IPS DF 4.7 (cell line): ENCODE measurements around the gene PSAP.

ENCODE experiments used
- DNase-seq: peaks from one replicate; pipeline ENCODE4 v3.0.0-alpha.2; 2013; ENCODE audit warnings: low spot score; ENCODE audit errors: extremely low read depth

PSAP gene

DNA sequence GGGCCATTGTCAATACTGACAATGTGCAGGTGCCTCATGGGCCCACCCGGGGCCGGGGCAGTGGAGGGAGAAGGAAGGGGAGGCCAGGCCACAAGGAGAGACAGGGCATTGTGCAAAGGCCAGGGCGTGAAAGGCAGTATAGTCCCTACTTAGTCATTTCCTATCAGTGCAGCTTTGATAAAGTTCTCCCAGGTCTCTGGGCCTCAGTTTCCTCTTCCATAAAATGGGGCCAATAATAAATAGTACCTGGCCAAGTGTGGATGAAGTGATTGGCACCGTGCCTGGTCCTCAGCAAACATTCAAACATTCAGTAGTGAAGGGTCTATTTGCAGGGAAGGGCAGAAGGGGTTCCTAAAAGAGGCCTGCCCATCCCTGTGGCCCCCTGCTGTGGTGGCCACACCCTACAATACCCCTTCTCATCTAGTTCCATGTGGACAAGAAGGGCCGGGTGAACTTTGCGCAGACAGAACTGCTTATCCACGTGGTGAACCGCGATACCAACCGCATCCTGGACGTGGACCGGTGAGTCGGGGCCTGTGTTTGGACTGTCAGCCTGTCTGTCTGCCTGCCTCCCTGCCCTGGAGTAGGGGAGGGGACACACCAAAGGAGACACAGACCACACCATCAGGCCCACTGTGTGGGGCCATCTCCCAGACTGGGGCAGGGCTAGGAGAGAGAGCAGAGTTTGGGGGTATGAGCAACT is 40.9 kb downstream of the PSAP start:
- no peak for DNase-seq

DNA sequence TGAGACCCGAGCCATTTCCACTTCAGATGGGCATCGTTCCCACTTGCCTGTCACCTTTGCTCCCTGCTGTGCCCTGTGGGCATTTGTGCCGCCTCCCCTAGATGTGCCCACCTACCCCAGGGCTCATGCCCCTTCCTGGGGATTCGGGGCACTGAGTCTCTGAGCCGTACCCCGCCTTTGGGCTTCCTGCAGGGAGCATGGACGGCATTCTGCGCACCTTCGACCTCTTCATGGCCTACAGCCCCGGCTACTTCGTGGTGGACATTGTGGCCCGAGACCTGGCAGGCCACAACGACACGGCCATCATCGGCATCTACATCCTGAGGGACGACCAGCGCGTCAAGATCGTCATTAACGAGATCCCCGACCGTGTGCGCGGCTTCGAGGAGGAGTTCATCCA is 41.4 kb downstream of the PSAP start:
- no peak for DNase-seq

DNA sequence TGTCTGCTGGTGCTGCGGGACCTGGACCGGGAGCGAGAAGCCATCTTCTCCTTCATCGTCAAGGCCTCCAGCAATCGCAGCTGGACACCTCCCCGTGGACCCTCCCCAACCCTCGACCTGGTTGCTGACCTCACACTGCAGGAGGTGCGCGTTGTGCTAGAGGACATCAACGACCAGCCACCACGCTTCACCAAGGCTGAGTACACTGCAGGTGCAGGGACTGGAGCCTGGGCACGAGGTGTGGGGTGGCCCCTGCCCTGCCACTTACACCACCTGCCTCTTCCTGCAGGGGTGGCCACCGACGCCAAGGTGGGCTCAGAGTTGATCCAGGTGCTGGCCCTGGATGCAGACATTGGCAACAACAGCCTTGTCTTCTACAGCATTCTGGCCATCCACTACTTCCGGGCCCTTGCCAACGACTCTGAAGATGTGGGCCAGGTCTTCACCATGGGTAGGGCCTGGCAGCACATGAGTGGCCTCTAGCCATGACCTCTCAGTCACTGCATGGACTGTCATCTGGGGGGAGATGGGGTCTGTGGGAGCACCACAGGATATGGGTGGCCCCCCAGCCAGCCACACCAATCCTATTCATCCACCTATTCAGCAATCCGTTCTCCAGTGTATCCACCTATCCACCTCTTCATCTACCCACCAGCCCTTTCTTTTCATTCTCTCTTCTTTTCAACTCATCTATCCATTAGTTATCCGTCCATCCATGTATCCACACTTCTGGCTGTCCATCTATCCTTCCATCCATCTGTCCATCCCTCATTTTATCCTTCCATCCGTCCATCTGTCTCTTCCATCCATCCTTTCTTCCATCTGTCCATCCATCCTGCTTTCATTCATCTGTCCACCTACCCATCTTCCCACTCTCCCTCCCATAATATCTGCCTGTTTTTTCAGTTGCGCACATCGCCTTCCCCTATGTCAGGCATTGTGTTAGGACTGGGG is 43.2 kb downstream of the PSAP start:
- no peak for DNase-seq

DNA sequence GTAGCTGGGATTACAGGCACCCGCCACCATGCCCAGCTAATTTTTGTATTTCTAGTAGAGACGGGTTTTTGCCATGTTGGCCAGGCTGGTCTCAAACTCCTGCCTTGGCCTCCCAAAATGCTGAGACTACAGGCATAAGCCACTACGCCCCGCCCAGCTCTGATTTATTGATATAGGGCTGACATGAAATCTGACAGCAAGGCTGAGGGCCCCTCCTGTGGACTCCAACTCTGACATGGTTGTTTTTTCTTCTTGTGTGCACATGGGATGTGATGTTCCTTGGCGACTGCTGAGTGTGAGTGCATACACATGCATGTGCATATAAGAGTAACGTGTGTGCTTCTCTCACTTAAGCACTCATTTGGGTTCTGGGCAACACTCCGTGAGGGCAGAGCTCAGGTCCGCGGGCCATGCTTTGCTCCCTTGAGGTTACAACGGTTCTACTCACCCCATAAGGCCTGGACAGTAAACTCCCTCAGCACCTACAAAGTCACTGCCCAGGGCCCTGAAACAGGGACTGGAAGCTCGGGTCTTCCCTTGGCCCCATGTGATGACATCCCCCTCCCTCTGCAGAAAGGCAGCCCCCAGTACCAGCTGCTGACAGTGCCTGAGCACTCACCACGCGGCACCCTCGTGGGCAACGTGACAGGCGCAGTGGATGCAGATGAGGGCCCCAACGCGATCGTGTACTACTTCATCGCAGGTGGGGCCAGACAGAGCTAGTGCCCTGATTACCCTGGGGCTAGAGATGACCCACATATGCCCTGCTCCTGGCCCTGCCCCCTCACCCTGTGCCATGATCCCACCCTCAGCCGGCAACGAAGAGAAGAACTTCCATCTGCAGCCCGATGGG is 44.1 kb downstream of the PSAP start:
- DNase-seq = no peak

DNA sequence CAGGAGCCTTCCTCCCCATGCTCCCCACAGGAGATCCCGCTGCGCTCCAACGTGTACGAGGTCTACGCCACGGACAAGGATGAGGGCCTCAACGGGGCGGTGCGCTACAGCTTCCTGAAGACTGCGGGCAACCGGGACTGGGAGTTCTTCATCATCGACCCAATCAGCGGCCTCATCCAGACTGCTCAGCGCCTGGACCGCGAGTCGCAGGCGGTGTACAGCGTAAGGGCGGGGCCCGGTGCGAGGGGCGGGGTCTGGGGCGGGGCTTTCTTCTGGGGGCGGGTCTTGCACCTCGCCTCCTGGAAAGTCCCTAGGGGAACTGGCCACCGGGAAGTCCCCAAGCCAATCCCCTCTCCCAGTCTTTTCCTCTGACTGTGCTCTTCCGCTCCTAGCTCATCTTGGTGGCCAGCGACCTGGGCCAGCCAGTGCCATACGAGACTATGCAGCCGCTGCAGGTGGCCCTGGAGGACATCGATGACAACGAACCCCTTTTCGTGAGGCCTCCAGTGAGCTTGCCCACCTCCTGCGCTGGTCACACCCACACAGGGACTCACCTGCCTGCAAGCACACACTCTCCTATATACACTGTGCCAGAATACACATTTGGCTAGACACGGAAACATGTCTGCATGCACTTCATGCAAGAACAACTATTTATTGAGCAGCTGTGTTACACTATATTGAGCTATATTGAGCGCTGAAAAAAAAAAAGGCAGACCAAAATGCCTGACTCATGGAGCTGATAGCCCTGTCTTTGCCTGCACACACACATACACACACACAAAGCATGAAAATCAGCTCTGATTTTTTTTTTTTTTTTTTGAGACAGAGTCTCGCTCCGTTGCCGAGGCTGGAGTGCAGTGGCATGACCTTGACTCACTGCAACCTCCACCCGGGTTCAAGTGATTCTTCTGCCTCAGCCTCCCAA is 45.0 kb downstream of the PSAP start:
- DNase-seq = no peak

DNA sequence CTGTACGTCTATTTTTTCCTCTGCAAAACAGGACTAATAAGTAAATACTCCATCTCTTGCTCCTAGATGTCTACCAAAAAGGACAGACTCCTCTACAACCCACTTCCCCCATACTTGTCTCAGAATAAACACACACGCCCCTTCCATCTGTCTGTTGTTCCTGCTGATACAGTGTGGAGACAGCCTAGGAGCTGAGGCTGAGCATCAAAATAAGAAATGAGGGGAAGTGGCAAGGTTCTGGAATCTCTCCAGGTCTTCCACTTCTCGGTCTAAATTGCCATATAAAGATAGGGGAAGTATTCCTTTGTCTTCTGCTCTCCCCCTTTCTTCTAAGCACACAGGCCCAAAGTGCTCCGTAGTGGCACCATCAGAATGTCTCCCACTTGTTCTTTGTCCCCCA is 47.0 kb downstream of the PSAP start:
- DNase-seq = no peak

DNA sequence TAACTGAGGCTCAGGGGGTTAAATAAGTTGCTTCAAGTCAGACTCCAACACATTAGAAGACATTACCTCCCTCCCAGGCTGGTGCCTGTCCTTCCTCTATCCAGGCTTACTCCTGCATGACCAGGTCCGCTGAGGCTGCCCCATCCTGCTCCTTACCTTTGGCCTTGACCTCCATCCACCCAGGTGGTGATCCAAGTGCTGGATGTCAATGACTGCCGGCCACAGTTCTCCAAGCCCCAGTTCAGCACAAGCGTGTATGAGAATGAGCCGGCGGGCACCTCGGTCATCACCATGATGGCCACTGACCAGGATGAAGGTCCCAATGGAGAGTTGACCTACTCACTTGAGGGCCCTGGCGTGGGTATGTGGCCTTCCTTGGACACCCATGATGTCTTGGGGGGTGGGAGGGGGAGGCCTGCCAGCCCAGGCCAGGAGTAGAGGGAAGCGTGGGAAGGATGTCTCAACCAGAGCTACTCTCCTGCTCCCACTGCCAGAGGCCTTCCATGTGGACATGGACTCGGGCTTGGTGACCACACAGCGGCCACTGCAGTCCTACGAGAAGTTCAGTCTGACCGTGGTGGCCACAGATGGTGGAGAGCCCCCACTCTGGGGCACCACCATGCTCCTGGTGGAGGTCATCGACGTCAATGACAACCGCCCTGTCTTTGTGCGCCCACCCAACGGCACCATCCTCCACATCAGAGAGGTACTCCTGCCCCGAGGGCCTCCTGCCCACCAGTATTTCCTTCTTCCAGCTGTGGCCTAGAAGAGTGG is 48.1 kb downstream of the PSAP start:
- no peak for DNase-seq

DNA sequence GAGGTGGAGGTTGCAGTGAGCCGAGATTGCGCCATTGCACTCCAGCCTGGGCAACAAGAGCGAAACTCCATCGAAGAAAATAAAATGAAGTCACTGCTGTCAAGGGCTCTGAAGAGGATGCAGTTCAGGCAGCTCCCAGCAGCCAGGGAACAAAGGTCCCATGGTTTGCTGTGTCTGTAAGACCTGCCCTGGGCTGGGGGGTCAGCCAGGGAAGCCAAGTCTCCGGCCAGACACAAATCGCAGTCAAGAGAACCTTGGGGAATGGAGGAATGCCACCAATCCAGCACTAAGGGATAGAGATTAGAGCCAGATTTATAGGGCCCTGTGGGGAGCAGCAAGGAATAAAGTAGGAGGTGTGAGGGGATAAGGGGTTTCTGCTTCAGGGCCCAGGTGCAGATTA is 48.8 kb downstream of the PSAP start:
- no peak for DNase-seq

DNA sequence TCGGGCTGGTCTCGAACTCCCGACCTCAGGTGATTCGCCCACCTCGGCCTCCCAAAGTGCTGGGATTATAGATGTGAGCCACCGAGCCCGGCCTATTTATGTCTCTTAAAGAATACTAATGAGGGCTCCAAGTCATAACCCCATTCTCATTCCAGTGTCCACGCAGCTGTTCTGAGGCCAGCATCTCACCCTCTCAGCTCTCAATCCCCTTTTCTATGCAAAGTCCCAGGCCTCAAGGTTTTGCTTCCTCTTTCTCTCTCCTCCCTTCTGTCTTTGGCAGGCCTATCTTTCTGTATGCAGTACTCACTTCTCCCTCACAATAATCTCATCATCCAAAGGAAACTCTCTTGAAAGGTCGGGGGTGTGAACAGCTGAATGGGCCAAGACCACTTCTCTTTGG is 49.7 kb downstream of the PSAP start:
- no peak for DNase-seq

DNA sequence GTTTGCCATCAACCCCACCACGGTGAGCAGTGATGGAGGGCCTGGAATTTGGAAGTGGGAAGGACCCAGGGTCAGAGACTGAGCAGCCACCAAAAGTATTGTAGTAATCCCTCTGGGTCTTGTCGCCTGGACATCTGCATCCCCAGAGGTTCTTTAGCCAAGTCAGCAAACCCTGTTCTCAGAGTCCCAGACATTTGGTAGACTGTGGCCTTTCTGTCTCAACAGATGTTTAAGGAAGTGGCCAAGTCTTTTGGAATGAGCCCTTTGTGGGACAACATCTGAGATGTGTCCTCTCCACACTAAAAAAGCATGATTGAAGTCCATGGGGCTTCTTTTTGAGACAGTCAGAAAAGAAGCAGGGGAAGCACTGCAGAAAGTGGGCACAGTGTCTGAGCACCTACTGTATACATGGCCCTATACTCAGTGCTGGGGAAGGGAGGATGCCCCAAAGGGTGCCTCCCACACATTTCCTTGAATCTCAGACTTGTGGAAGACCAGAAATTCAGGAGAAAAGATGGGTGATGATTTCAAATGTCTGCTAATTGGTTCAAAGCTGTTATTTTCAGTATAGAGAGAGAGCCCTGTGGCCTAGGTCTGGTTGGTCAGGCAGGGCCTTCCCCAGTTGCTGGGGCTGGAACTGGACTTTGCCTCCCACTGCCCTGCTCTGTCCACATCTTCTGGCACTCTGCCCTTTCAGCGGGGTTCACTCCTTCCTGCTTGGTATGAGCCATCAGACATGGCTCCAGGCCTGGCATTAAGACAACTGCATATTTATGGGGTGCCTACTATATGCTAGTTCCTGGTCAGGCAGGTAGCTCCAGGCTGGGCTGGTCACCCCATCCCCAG is 51.2 kb downstream of the PSAP start:
- no peak for DNase-seq

DNA sequence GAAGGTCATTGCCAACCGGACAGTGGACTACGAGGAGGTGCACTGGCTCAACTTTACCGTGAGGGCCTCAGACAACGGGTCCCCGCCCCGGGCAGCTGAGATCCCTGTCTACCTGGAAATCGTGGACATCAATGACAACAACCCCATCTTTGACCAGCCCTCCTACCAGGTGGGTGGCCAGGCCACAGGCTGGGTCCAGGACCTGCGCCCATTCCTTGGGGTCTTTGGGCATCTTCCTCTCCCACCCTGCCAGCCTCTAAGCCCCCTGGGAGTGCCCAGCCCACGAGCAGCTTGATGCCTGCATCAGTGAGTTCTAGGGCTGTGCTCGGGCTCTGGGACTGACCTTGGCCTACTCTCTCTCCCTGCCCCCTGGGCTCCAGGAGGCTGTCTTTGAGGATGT is 51.9 kb downstream of the PSAP start:
- DNase-seq = no peak

DNA sequence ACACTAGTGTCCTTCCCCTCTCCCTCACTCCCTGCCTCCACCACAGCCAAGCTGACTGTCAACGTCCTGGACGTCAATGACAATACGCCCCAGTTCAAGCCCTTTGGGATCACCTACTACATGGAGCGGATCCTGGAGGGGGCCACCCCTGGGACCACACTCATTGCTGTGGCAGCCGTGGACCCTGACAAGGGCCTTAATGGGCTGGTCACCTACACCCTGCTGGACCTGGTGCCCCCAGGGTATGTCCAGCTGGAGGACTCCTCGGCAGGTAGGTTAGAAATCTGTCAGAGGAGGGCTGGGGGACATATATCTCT is 52.8 kb downstream of the PSAP start:
- DNase-seq = no peak

DNA sequence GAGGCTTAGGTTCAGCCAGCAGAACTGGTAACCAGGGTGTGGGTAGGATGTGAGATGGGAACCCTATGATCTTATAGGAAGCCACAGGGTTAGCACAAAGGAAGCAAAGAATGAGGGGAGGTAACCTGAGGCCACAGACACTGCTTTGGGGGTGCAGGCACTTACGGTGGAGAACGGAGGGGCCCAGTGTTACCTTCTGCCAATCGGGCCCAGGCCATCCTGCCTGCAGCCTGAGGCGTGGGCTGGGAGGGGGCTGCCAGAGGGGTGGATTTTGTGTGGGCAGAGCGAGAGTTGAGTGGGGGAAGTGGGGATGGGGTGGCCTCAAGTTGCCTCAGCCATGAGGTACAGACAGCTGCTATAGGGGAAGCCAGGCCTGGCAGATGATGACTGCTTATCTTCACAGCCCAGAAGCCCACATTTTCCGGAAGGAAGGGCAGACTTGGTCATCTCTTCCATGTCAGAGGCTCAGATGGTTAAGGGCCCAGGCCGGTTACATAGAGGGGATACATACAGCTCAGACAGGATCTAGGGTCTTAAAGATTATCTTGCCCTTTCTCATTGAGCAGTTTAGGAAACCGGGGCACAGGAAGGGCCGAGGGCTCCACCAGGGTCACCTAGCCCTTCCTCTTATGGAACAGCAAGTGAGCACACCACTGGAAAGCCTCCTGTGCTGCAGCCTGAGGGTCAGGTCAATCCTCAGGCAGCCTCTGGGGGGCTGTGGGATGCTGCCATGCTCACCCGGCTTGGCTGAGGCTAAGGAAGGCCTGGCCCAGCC is 53.3 kb downstream of the PSAP start:
- DNase-seq = no peak

DNA sequence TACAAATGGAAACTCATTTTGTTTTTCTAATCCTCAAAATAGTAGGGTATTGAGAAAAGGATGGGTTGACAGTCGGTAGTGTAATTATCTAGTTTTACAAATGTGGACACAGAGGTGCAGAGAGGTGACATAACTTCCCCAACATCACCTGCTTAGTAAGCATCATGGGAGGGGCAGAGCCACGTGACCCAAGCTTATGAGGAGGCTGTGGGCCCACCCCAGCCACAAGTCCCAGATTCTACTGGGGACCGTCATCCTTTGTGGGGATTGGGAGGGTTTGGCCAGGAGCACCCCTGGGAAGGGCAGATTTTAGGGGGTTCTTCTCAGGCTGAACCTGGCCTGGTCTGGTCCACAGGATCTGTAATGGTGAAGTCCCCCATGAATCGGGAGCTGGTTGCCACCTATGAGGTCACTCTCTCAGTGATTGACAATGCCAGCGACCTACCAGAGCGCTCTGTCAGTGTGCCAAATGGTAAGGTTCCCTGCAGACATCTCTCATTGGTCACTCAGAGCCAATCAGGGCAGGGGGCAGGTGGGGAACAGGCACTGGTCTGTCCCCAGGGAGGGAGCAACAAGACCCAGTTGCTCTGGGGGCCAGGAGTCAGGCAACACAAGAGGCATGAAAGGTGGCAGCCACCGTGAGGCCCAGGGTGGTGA is 54.2 kb downstream of the PSAP start:
- DNase-seq = no peak

DNA sequence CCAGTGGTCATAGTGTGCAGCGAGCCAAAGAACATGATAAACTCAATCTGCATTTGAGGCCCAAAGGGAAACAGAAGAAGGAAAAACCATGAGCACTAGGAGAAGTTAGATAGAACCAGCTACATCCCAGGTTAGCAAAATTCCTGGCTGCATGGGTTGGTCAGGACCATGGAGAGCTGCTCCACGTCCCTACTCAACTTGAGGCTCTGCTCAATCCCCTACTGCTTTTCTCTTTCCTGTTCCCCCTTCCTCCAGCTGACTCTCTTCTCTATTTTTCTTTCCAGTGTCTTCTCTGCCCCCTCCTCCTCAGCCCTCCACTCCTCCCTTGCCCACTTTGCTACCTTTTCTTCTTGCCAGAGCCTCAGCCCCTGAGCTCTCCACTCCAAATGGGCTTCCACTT is 55.8 kb downstream of the PSAP start:
- DNase-seq = no peak

DNA sequence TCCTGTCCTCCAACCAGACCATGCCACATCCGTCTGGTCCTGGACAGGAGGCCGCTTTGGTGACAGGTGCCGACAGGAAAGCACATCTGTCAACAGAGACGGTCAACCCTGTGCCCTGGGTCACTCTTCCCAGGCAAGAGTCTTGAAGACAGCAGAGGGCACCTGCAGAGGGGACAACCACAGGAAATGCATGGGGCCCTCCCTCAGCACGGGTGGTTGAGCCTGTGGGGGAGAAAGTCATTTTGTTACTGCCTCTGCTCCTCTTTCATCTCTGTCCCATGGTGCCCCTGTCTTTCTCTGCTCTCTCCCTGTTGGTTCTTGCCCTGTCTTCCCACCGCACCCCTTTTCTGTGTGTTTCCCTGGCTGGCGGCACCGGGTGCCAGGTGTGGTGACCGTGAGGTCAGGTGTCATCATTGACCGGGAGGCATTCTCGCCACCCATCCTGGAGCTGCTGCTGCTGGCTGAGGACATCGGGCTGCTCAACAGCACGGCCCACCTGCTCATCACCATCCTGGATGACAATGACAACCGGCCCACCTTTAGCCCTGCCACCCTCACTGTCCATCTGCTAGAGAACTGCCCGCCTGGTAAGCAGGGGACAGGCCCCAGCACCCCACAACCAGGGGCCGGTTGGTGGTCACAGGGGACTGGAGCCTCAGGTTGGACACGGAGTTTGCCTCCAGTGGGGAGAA is 60.2 kb downstream of the PSAP start:
- DNase-seq = no peak

DNA sequence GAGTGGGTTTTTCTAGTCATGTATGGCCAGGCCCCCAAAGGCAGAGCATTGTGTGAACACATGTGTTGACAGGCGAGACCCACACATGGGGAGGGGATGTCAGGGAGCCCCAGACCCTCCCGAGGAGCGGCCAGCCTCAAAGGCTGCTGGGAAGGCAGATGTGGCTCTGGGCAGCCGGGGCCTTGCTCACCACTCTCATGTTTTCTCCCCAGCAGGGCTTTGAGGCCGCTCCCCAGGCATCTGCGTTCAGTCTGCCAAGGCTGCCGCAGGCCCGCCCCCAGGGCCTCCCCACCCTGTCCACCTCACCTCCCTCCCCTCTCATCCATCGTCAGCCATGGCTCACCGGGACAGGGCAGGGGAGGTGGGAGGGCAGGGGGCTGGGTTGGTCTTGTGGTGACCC is 61.2 kb downstream of the PSAP start:
- no peak for DNase-seq
